Peyer's patch (tissue), 4 donors: ENCODE measurements around the gene PRR14L.

Experiments
- POLR2A ChIP-seq, 2 donors: fragments of 450-650 bp; IDR thresholded peaks; one replicate each; pipeline ENCODE4 v1.5.1; 2017; ENCODE audit warnings: antibody characterized with exemption in 2 of 2, mild to moderate bottlenecking in 2 of 2, moderate library complexity in 2 of 2
- TF ChIP-seq, protein P1 (sequence below), 6 experiments: fragments of 450-650 bp in 4 of 6; fragments of 200-600 bp in 2 of 6; sonication (generic) in 1 of 6; IDR thresholded peaks; one replicate each; pipeline ENCODE4 v1.5.1; 2017 to 2019; ENCODE audit warnings: antibody characterized with exemption in 6 of 6, mild to moderate bottlenecking in 3 of 6, moderate library complexity in 1 of 6

DNA sequence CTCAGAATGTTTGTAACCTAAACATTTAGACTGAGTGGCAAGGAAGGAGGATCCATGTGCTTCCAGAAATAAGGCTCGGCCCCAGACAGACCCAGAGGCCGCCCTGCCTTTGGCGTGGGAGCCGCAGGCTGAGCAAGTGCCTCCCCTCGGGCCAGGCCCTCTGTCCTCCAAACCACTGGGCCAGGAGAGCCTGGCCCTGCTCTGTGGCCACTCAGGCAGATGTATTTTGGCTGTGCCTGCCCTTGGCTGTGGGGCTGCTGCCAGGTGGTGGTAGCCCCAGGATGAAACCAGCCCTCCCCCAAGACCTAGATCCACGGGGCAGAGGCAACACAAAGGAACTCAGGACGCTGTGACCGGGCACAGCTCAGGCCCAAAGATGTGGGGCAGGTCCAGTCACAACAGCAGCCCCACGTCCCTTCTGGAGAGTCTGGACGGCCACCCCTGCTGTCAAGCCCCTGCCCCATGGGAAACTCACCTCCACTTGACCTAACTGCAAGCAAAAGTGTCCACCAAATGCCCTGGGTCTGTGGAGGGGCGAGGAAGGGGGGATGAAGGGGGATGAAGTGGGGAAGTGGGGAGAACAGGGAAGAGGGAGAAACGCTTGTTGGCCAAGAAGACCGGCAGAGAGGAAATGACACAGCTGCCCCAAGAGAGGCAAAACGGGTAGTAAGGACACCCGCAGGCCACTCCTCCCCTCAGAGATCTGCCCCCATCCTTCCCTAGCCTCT lies 111.9 kb downstream of the PRR14L start:
- TF ChIP-seq, protein P1, sequence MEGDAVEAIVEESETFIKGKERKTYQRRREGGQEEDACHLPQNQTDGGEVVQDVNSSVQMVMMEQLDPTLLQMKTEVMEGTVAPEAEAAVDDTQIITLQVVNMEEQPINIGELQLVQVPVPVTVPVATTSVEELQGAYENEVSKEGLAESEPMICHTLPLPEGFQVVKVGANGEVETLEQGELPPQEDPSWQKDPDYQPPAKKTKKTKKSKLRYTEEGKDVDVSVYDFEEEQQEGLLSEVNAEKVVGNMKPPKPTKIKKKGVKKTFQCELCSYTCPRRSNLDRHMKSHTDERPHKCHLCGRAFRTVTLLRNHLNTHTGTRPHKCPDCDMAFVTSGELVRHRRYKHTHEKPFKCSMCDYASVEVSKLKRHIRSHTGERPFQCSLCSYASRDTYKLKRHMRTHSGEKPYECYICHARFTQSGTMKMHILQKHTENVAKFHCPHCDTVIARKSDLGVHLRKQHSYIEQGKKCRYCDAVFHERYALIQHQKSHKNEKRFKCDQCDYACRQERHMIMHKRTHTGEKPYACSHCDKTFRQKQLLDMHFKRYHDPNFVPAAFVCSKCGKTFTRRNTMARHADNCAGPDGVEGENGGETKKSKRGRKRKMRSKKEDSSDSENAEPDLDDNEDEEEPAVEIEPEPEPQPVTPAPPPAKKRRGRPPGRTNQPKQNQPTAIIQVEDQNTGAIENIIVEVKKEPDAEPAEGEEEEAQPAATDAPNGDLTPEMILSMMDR (IDR thresholded peaks at IDR 0.05), result no peak
- no peak for TF ChIP-seq POLR2A (IDR thresholded peaks at IDR 0.05)
